Osteoblast (primary cell): ENCODE measurements around the gene CTAG1B. TPM values are rescaled to one million over a fixed set of nuclear protein-coding genes. Genes with fewer than 3 reads are reported as not detected.

Experiments used
- DNase-seq: peaks from one replicate; pipeline ENCODE4 v3.0.0; 2011; ENCODE audit warnings: low spot score, mixed read lengths; ENCODE audit not compliant: insufficient read length; ENCODE audit errors: missing footprints
- H2AFZ ChIP-seq: 2 replicates; pipeline ENCODE4 v1.6.0; 2011; ENCODE audit warnings: mild to moderate bottlenecking, low read length
- H3K27ac ChIP-seq: 2 replicates; pipeline ENCODE4 v1.5.1; 2011; ENCODE audit warnings: mild to moderate bottlenecking, low read depth, low read length, moderate library complexity
- H3K27me3 ChIP-seq: 2 replicates; pipeline ENCODE4 v1.6.0; 2012; ENCODE audit warnings: mild to moderate bottlenecking, control low read depth, inconsistent platforms, low read length, moderate library complexity; ENCODE audit not compliant: insufficient read depth
- H3K36me3 ChIP-seq: 2 replicates; pipeline ENCODE4 v1.5.1; 2011; ENCODE audit warnings: mild to moderate bottlenecking, low read length, control low read depth, moderate library complexity; ENCODE audit not compliant: insufficient read depth
- H3K4me1 ChIP-seq: 2 replicates; pipeline ENCODE4 v1.5.1; 2011; ENCODE audit warnings: mild to moderate bottlenecking, low read length, control low read depth, moderate library complexity; ENCODE audit not compliant: insufficient read depth
- H3K4me2 ChIP-seq: 2 replicates; pipeline ENCODE4 v1.6.0; 2011; ENCODE audit warnings: mild to moderate bottlenecking, low read length; ENCODE audit not compliant: insufficient read depth
- H3K4me3 ChIP-seq: fragments of 200-600 bp; sonication (generic); 3 replicates; pipeline ENCODE4 v1.5.1; 2012; ENCODE audit warnings: mild to moderate bottlenecking, low read length, inconsistent platforms; ENCODE audit not compliant: insufficient read depth
- H3K79me2 ChIP-seq: 2 replicates; pipeline ENCODE4 v1.6.0; 2012; ENCODE audit warnings: mild to moderate bottlenecking, low read length, control low read depth, inconsistent platforms; ENCODE audit not compliant: insufficient read depth
- H3K9me3 ChIP-seq: 2 replicates; pipeline ENCODE4 v1.5.1; 2011; ENCODE audit warnings: low read depth, low read length, control low read depth
- H4K20me1 ChIP-seq: 2 replicates; pipeline ENCODE4 v1.6.0; 2012; ENCODE audit warnings: mild to moderate bottlenecking, low read length, control low read depth; ENCODE audit not compliant: insufficient read depth
- total RNA-seq: library from RNA; depleted of rRNA; stranded (reverse); fragments of >200 nt; gene quantifications from 2 replicates; pipeline ENCODE4 v1.2.3, GENCODE V29; 2012
- TF ChIP-seq, protein P1 (sequence below): IDR thresholded peaks from 2 replicates; pipeline ENCODE4 v1.5.1; 2011; ENCODE audit warnings: mild to moderate bottlenecking, low read depth, low read length, moderate library complexity; ENCODE audit errors: extremely low read depth

The CTAG1B gene
- total RNA-seq, 1 donor: not detected

DNA sequence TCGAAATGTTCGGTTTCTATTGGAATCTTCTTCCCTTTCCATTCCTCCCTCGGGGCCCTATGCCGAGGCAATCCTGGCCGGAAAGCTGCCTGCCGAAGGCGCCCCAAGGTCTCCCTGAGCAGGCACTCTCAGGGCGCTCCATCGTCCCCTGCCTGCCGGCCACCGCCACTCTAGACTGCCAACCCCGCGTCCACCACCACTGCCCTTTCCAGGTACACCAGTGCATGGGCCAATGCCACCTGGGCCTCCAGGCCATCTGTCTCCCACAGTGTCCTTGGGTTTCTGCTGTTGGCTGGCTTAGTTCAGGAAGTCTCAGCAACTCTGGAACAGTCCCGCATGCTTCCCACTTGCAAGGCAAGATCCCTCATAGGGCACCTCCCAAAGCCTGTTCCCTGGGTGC, 19.6 kb downstream of the CTAG1B start:
- Histone ChIP-seq H3K4me2 (no peak overlapping the region), H3K36me3 (no peaks in the 10 kb centered on the region), H3K9me3 (no peaks in the 10 kb centered on the region), H3K4me1 (peaks cover 31% of the 10 kb centered on the region), H3K27me3 (peaks cover 13% of the 10 kb centered on the region), H3K4me3 (no peak overlapping the region), H2AFZ (no peak overlapping the region), H4K20me1 (no peaks in the 10 kb centered on the region), H3K27ac (no peak overlapping the region), H3K79me2 (no peaks in the 10 kb centered on the region)
- TF ChIP-seq, protein P1, sequence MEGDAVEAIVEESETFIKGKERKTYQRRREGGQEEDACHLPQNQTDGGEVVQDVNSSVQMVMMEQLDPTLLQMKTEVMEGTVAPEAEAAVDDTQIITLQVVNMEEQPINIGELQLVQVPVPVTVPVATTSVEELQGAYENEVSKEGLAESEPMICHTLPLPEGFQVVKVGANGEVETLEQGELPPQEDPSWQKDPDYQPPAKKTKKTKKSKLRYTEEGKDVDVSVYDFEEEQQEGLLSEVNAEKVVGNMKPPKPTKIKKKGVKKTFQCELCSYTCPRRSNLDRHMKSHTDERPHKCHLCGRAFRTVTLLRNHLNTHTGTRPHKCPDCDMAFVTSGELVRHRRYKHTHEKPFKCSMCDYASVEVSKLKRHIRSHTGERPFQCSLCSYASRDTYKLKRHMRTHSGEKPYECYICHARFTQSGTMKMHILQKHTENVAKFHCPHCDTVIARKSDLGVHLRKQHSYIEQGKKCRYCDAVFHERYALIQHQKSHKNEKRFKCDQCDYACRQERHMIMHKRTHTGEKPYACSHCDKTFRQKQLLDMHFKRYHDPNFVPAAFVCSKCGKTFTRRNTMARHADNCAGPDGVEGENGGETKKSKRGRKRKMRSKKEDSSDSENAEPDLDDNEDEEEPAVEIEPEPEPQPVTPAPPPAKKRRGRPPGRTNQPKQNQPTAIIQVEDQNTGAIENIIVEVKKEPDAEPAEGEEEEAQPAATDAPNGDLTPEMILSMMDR: no peak
- no peak for DNase-seq

DNA sequence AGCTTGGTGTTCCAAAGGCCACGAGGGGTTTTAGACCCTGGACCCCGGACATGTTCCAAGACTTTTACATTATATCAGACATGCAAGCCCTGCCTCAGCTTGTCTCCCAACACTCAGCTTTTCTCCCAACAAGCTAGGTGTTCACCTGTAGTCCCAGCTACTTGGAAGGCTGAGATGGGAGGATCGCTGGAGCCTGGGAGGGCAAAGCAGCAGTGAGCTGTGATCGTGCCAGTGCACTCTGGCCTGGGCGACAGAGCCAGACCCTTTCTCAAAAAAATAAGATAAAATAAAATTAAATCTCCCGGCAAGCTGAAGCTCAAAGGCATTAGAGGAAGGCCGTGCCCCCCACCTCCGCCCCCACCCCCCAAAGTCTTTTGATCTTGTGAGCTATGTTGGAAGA, 20.4 kb downstream of the CTAG1B start:
- Histone ChIP-seq H3K27me3 (peaks cover 20% of the 10 kb centered on the region), H3K9me3 (no peaks in the 10 kb centered on the region), H3K36me3 (no peaks in the 10 kb centered on the region), H3K4me1 (peaks cover 25% of the 10 kb centered on the region), H4K20me1 (no peaks in the 10 kb centered on the region), H3K4me3 (no peak overlapping the region), H3K4me2 (no peak overlapping the region), H3K79me2 (no peaks in the 10 kb centered on the region), H2AFZ (no peak overlapping the region), H3K27ac (no peak overlapping the region)
- DNase-seq: no peak
- TF ChIP-seq, protein P1: no peak

DNA sequence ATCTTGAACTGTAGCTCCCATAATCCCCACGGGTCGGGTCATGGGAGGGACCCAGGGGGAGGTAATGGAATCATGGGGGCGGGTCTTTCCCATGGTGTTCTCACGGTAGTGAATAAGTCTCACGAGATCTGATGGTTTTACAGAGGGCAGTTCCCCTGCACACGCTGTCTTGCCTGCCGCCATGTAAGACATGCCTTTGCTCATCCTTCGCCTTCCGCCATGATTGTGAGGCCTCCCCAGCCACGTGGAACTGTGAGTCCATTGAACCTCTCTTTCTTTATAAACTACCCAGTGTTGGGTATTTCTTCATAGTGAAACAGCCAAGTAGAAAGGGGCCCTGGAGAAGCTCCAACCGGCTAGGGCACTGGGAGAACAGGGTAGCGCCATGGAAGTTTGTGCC, 21.9 kb downstream of the CTAG1B start:
- H3K27me3 ChIP-seq: peaks cover 25% of the 10 kb centered on the region
- no peak for DNase-seq
- H3K36me3 ChIP-seq: no peaks in the 10 kb centered on the region
- H3K4me2 ChIP-seq: no peak overlapping the region
- no peaks in the 10 kb centered on the region for H4K20me1 ChIP-seq
- no peaks in the 10 kb centered on the region for H3K9me3 ChIP-seq
- H3K27ac ChIP-seq: no peak overlapping the region
- no peaks in the 10 kb centered on the region for H3K79me2 ChIP-seq
- TF ChIP-seq, protein P1: no peak
- no peak overlapping the region for H2AFZ ChIP-seq
- no peak overlapping the region for H3K4me3 ChIP-seq
- peaks cover 25% of the 10 kb centered on the region for H3K4me1 ChIP-seq

DNA sequence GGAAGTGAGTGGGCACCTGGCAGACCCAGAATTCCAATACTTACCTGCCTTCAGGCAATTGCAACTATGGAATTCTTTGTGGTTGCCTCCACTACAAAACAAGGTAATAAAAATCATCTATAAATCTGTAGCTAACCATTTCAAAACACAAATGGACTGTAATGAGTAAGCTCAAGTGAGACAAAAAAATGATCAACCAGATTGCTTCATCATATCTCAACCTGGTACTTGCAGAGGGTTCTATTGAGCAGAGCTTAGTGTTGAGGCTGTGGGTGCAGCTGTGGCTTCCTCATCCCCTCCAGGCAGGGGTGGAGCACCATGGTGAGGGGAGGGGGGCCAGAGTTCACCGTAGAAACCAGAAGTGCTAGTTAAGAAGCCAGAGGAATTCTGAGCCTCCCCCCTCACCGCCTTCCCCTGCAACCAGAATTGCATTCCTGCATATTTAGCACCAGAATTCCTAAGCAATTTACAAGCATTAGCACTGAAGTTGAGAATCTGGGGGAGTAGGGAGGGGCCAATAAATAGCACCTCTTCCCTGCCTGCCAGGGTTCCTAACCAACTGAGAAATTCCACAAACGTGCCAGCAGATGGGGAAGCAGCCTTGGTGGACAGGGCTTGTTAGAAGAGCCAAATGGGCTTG, 22.7 kb downstream of the CTAG1B start:
- Histone ChIP-seq H3K4me1 (peaks cover 24% of the 10 kb centered on the region), H3K4me3 (no peak overlapping the region), H4K20me1 (no peaks in the 10 kb centered on the region), H3K9me3 (no peaks in the 10 kb centered on the region), H3K4me2 (peak overlapping the region; percentile 23), H3K27ac (no peak overlapping the region), H3K27me3 (peaks cover 25% of the 10 kb centered on the region), H3K79me2 (no peaks in the 10 kb centered on the region), H2AFZ (no peak overlapping the region), H3K36me3 (no peaks in the 10 kb centered on the region)
- peak; percentile 84 for DNase-seq
- TF ChIP-seq, protein P1: no peak
